Measurements from ENCODE around the gene HCRTR1. TPM values are rescaled to one million over a fixed set of nuclear protein-coding genes. Genes with fewer than 3 reads are reported as not detected.

The HCRTR1 gene
- total RNA-seq = under 1 TPM in 1 of 4 donors, not detected in 3; 0.42 TPM

DNA sequence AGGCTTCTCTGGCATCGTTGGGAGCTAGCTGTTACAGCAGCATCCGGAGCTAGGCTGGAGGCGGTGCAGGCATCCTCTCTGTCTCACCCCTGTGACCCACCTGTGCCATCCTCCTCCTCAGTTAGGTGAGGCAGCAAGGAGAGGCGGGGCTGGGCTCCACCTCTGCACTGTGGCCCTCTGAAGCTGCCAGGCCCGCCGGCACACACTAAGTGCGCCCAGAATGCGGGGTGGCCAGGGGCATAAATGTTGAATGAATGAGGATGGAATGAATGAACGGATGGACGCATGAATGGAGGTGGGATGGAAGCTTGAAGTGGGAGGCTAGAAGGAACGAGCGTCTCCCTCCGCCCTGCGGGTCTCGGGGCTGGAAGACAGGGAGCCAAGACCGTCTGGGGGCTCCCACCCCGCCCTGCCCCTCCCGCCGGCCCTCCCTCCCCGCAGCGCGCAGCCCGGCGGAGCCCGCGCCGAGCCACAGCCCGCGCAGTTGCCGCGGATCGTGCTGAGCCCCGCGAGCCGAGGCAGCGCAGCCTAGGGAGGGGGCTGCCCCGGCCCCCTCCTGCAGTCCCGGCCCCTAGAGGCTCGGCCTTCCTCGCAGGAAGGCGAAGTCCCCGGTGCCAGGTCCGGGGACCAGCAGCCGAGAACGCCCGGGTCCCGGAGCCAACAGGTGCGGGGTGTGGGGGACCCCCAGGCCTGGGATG is at the start of gene HCRTR1:
Gene HCRTR1 (plus strand): TSS at position 472 of the 698 bp plus-strand sequence. CDS start 1,504 bp downstream, outside the sequence.
- no peak within 1 kb of the TSS for H3K4me3 ChIP-seq (ENCODE audit: low read depth, poor library complexity, severe bottlenecking)
- 7 to 19% methylated on average over 20 to 38 of the region's 48 CpGs for WGBS, 2 donors
- intact Hi-C loops (cut with DNase I; ENCODE audit: low total_unique reads) = no loop called here
- peak in 1 of 2 donors; percentile 75 for DNase-seq (ENCODE audit: low spot score in 2 of 2)
- TF ChIP-seq POLR2A (IDR thresholded peaks at IDR 0.05) (no peak), CTCF (IDR thresholded peaks at IDR 0.05) (no peak)

DNA sequence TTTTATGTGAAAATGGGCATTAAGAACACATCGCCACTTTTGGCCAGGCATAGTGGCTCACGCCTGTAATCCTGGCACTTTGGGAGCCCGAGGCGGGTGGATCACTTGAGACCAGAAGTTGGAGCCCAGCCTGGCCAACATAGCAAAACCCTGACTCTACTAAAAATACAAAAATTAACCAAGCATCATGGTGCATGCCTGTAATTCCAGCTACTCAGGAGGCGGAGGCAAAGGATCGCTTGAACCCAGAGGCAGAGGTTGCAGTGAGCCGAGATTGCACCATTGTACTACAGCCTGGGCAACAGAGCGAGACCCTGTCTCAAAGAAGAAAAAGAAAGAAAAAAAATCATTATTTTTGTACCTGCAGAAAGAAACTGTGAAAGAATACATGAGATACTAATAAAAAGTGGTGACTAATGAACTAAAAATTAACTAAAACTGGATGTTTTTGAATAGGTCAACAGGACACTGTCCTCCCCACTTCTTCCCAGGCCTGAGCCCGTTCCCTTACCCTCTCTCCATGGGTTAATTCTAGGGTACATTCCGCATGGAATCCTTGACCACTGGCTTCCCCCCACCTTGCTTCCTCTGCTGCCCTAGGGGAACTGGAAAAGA is 49.4 kb upstream of the HCRTR1 start:
- intact Hi-C loops (cut with DNase I; ENCODE audit: low total_unique reads) = no loop called here
- TF ChIP-seq POLR2A (IDR thresholded peaks at IDR 0.05) = no peak
- TF ChIP-seq CTCF (IDR thresholded peaks at IDR 0.05) = no peak
- peak in 1 of 2 donors; percentile 1 for DNase-seq (ENCODE audit: low spot score in 2 of 2)

DNA sequence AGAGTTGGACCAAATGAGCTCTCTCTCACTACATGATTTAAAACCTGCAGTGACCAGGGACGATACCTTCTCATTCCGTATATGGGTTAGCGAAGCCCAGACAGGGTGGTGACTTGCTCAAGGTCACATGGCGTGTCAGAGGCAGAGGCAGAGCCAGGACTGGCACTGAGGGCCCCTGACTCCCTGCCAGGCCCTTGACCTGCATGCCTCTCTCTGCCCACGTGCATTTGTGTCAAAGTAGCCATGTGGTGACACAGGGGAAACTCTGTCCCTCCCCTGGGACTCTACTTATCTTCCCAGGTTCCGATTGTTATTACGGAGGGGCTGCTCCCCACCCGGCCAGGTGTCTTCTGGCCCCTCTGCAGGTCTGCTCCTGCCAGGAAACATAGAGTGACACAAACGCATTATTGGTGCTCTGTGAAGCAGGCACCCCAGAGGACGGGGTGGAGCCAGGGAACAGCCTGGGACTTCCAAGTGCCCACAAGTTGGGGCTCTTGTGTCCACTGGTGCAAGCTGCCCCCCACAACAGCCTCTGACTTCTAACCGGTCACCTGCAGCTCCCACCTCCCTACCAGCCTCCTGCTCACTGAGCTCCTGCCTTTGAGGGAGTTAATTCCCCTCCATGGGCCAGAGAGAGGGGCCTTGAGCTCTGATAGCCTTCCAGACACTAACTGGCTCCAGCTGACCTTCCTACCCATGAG is 48.4 kb upstream of the HCRTR1 start:
- peak; percentile 6 to 74 for DNase-seq (ENCODE audit: low spot score in 2 of 2)
- 85 to 90% methylated on average over 10 to 11 of the region's 11 CpGs for WGBS, 2 donors
- intact Hi-C loops (cut with DNase I; ENCODE audit: low total_unique reads) = no loop called here
- TF ChIP-seq CTCF (IDR thresholded peaks at IDR 0.05) (no peak), POLR2A (IDR thresholded peaks at IDR 0.05) (no peak)
- no peak overlapping the region for H3K4me3 ChIP-seq (ENCODE audit: low read depth, poor library complexity, severe bottlenecking)

More for the DNA sequence above, 49.4 kb upstream of the HCRTR1 start:
- H3K4me3 ChIP-seq (ENCODE audit: low read depth, poor library complexity, severe bottlenecking) = no peak overlapping the region
- 59 to 61% methylated on average over 10 of the region's 10 CpGs for WGBS, 2 donors

DNA sequence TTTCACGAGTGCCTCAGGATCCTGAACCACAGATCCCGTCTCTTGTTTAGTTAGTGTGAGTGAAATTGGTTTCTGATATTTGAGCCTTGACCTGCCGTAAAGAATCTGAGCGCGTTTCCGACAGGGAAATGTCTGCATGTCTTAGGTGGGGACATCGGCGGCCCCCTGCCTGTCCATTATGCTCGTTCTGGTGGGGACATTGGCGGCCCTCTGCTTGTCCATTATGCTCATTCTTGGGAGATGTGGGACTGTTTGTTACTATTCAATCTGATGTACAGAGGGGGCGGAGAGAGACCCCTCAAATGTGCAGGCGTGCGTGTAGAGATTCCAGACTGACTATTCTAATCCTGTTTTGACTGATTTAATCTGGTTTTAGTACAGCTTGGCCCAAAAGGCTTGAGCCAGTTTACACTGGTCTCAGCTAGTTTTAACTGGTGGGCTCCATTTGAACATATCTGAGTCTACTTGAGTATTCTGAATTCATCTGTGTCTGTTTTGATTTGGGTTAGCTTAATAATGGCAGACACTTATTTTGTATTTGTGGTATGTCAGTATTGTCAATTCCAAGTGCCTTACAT is 47.8 kb upstream of the HCRTR1 start:
- DNase-seq (ENCODE audit: low spot score in 2 of 2) = peak in 1 of 2 donors; percentile 7
- TF ChIP-seq POLR2A (IDR thresholded peaks at IDR 0.05) (no peak), CTCF (IDR thresholded peaks at IDR 0.05) (no peak)
- WGBS, 2 donors = 84 to 92% methylated on average over 13 of the region's 13 CpGs
- H3K4me3 ChIP-seq (ENCODE audit: low read depth, poor library complexity, severe bottlenecking) = no peak overlapping the region
- intact Hi-C loops (cut with DNase I; ENCODE audit: low total_unique reads) = loop anchor here (10.0 kb wide), 1 partner anchor 215 kb away; no protein-coding TSS in a partner anchor

DNA sequence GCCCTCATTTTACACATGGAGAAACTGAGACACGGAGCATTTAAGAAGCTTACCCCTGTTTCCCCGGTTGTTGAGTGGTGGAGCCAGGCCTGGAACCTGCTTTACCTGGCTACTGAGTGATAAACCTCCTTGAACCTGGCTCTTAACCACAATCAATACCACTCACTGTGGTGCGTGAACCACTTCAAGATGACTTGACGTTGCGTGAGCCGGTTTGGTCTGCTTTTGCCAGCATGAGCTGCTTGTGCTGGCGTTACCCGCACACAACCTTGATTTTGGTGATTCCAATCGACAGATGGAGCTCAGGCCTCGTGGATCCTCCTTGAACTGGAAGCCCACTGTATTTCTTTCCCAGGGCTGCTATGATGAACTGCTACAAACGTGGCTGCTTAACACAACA is 47.3 kb upstream of the HCRTR1 start:
- DNase-seq (ENCODE audit: low spot score in 2 of 2) = peak; percentile 3 to 56

More for the DNA sequence above, 47.3 kb upstream of the HCRTR1 start:
- intact Hi-C loops (cut with DNase I; ENCODE audit: low total_unique reads) = loop anchor here (10.0 kb wide), 1 partner anchor 215 kb away; no protein-coding TSS in a partner anchor
- H3K4me3 ChIP-seq (ENCODE audit: low read depth, poor library complexity, severe bottlenecking) = no peak overlapping the region
- TF ChIP-seq CTCF (IDR thresholded peaks at IDR 0.05) = no peak
- no peak for TF ChIP-seq POLR2A (IDR thresholded peaks at IDR 0.05)
- WGBS, 2 donors = 89 to 94% methylated on average over 11 of the region's 11 CpGs
